Measurements from ENCODE around the gene VASH2.
A peak's percentile ranks its signal among the peaks of the same experiment; 100 is the strongest.

VASH2 gene

GRCh38 chr1:212971312-212971711, 21.0 kb downstream of the VASH2 start:
- 93 to 94% methylated on average over 4 to 5 of the region's 5 CpGs for WGBS, 2 experiments (ENCODE audit: insufficient coverage in 2 of 2)

DNA sequence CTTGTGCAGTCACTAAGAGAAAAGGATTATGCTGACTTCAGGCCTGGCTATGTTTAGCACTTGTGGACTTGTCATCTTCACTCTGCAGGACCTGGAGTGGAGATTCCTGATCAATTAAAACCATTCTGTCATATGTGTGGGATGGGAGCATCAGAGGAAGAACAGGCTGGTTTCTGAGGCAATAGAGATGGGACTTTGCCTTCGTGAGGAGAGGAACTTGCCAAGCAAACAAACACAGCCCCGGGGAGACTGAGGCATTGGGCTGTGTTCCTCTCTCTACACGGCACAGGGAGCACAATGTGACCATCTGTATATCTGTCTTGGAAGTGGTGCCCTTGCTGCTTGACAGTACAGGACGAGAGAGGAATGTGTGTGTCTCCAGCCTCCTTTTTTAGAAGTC, 23.1 kb downstream of the VASH2 start:
- peaks cover 10% of the 10 kb centered on the region for H3K4me1 ChIP-seq (ENCODE audit: control insufficient read depth, insufficient read depth, low read length, poor library complexity, severe bottlenecking)
- no peak overlapping the region for H3K4me3 ChIP-seq (ENCODE audit: extremely low read depth, insufficient read depth, low read length, poor library complexity, severe bottlenecking)
- peaks cover 40% of the 10 kb centered on the region for H3K36me3 ChIP-seq (ENCODE audit: control insufficient read depth, insufficient read depth, low read length)
- no peaks in the 10 kb centered on the region for H3K9me3 ChIP-seq (ENCODE audit: control insufficient read depth, low read length)
- WGBS, 2 experiments (ENCODE audit: insufficient coverage in 2 of 2), result 96 to 97% methylated on average over 4 of the region's 4 CpGs
- no peak overlapping the region for H3K27ac ChIP-seq (ENCODE audit: low read depth, low read length, severe bottlenecking)

More at GRCh38 chr1:212971312-212971711, 21.0 kb downstream of the VASH2 start:
- Histone ChIP-seq H3K27ac (ENCODE audit: low read depth, low read length, severe bottlenecking) (no peak overlapping the region), H3K36me3 (ENCODE audit: control insufficient read depth, insufficient read depth, low read length) (peaks cover 42% of the 10 kb centered on the region), H3K4me1 (ENCODE audit: control insufficient read depth, insufficient read depth, low read length, poor library complexity, severe bottlenecking) (peaks cover 13% of the 10 kb centered on the region), H3K9me3 (ENCODE audit: control insufficient read depth, low read length) (no peaks in the 10 kb centered on the region), H3K4me3 (ENCODE audit: extremely low read depth, insufficient read depth, low read length, poor library complexity, severe bottlenecking) (no peak overlapping the region)

GRCh38 chr1:212973899-212974298, 23.6 kb downstream of the VASH2 start:
- Histone ChIP-seq H3K27ac (ENCODE audit: low read depth, low read length, severe bottlenecking) (no peak overlapping the region), H3K36me3 (ENCODE audit: control insufficient read depth, insufficient read depth, low read length) (peaks cover 42% of the 10 kb centered on the region), H3K4me3 (ENCODE audit: extremely low read depth, insufficient read depth, low read length, poor library complexity, severe bottlenecking) (no peak overlapping the region), H3K9me3 (ENCODE audit: control insufficient read depth, low read length) (no peaks in the 10 kb centered on the region), H3K4me1 (ENCODE audit: control insufficient read depth, insufficient read depth, low read length, poor library complexity, severe bottlenecking) (peaks cover 7% of the 10 kb centered on the region)
- 71 to 80% methylated on average over 1 of the region's 8 CpGs for WGBS, 2 experiments (ENCODE audit: insufficient coverage in 2 of 2)

- 93 to 98% methylated on average over 4 to 6 of the region's 6 CpGs for WGBS, 2 experiments (ENCODE audit: insufficient coverage in 2 of 2)
- Histone ChIP-seq H3K9me3 (ENCODE audit: control insufficient read depth, low read length) (no peaks in the 10 kb centered on the region), H3K36me3 (ENCODE audit: control insufficient read depth, insufficient read depth, low read length) (peaks cover 42% of the 10 kb centered on the region), H3K27ac (ENCODE audit: low read depth, low read length, severe bottlenecking) (no peak overlapping the region), H3K4me3 (ENCODE audit: extremely low read depth, insufficient read depth, low read length, poor library complexity, severe bottlenecking) (no peak overlapping the region), H3K4me1 (ENCODE audit: control insufficient read depth, insufficient read depth, low read length, poor library complexity, severe bottlenecking) (peaks cover 3% of the 10 kb centered on the region)
These were observed 24.4 kb downstream of the VASH2 start for GRCh38 chr1:212974711-212975110.

DNA sequence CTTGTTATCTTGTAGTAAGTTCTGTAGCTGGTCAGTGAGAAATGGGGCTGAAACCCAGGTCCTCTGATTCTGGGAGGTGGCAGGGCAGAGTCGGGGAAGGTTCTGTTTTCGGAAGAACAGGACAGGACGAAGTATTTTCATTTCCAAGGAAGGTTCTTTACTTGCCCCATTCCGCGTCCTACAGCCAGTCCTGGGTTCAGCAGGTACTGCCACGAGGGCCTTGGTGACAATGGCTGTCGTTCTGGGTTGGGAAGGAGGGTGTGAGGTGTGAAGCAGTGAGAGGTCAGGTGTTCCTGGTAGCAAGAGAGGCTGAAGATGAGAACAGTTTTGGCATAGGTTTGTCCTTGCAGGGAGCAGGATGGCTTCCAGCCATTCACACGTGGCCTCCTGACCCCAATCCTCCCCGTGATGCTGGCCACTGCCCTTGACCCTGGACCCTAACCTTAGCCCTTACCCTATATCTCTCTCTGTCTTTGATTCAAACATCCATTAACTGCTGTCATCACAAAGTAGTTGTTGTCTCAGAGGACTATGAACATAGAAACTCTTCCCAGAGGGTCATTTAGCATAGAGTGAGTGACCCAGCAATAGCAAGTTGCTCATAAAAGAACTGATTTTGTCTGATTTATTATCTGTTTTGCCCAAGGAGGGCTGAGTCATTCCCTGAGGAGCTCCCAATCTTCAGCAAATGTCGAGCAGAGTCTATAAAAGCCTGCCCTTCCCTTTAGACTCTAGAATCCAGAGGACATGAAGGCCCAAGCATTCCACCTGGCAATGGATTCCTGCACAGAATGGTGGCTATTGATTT, 25.0 kb downstream of the VASH2 start:
- Histone ChIP-seq H3K27ac (ENCODE audit: low read depth, low read length, severe bottlenecking) (no peak overlapping the region), H3K4me3 (ENCODE audit: extremely low read depth, insufficient read depth, low read length, poor library complexity, severe bottlenecking) (no peak overlapping the region), H3K4me1 (ENCODE audit: control insufficient read depth, insufficient read depth, low read length, poor library complexity, severe bottlenecking) (peaks cover 3% of the 10 kb centered on the region), H3K36me3 (ENCODE audit: control insufficient read depth, insufficient read depth, low read length) (peaks cover 37% of the 10 kb centered on the region), H3K9me3 (ENCODE audit: control insufficient read depth, low read length) (no peaks in the 10 kb centered on the region)
- WGBS, 2 experiments (ENCODE audit: insufficient coverage in 2 of 2), result 93% methylated on average over 8 to 10 of the region's 10 CpGs

DNA sequence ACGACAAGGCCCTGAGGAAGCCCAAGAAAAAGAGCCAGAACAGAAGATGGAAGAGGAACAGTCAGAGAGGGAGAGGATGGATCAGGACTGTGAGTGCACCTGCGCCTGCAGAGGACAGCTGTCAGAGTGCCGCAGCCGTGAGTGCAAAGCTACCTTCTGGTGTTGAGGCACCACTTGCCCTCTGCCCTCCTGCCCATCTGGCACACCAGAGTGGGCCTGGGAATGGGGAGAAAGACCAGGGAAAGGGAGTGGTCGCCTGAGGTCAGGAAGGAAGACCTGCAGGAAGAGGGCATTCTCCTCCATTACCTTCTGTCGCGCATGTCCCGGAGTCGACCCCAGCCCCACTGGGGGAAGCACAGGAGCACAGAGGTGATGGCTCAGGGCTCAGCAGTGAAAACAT, 26.2 kb downstream of the VASH2 start:
- peaks cover 8% of the 10 kb centered on the region for H3K4me1 ChIP-seq (ENCODE audit: control insufficient read depth, insufficient read depth, low read length, poor library complexity, severe bottlenecking)
- no peak overlapping the region for H3K27ac ChIP-seq (ENCODE audit: low read depth, low read length, severe bottlenecking)
- H3K36me3 ChIP-seq (ENCODE audit: control insufficient read depth, insufficient read depth, low read length), result peaks cover 37% of the 10 kb centered on the region
- no peaks in the 10 kb centered on the region for H3K9me3 ChIP-seq (ENCODE audit: control insufficient read depth, low read length)
- WGBS, 2 experiments (ENCODE audit: insufficient coverage in 2 of 2), result 92 to 97% methylated on average over 6 to 8 of the region's 9 CpGs
- no peak overlapping the region for H3K4me3 ChIP-seq (ENCODE audit: extremely low read depth, insufficient read depth, low read length, poor library complexity, severe bottlenecking)

GRCh38 chr1:212977781-212978645, 27.7 kb downstream of the VASH2 start:
- Histone ChIP-seq H3K27ac (ENCODE audit: low read depth, low read length, severe bottlenecking) (no peak overlapping the region), H3K4me3 (ENCODE audit: extremely low read depth, insufficient read depth, low read length, poor library complexity, severe bottlenecking) (no peak overlapping the region), H3K4me1 (ENCODE audit: control insufficient read depth, insufficient read depth, low read length, poor library complexity, severe bottlenecking) (peaks cover 8% of the 10 kb centered on the region), H3K36me3 (ENCODE audit: control insufficient read depth, insufficient read depth, low read length) (peaks cover 32% of the 10 kb centered on the region), H3K9me3 (ENCODE audit: control insufficient read depth, low read length) (no peaks in the 10 kb centered on the region)
- WGBS, 2 experiments (ENCODE audit: insufficient coverage in 2 of 2), result 93 to 97% methylated on average over 9 to 10 of the region's 16 CpGs

GRCh38 chr1:212979340-212980122, 29.2 kb downstream of the VASH2 start:
- no peaks in the 10 kb centered on the region for H3K9me3 ChIP-seq (ENCODE audit: control insufficient read depth, low read length)
- H3K36me3 ChIP-seq (ENCODE audit: control insufficient read depth, insufficient read depth, low read length), result peaks cover 20% of the 10 kb centered on the region
- H3K27ac ChIP-seq (ENCODE audit: low read depth, low read length, severe bottlenecking), result peak overlapping the region; percentile 16
- no peak overlapping the region for H3K4me3 ChIP-seq (ENCODE audit: extremely low read depth, insufficient read depth, low read length, poor library complexity, severe bottlenecking)
- WGBS, 2 experiments (ENCODE audit: insufficient coverage in 2 of 2), result 86 to 91% methylated on average over 1 to 4 of the region's 14 CpGs
- peaks cover 8% of the 10 kb centered on the region for H3K4me1 ChIP-seq (ENCODE audit: control insufficient read depth, insufficient read depth, low read length, poor library complexity, severe bottlenecking)

- Histone ChIP-seq H3K9me3 (ENCODE audit: control insufficient read depth, low read length) (no peaks in the 10 kb centered on the region), H3K36me3 (ENCODE audit: control insufficient read depth, insufficient read depth, low read length) (peaks cover 16% of the 10 kb centered on the region), H3K27ac (ENCODE audit: low read depth, low read length, severe bottlenecking) (peak overlapping the region; percentile 16), H3K4me3 (ENCODE audit: extremely low read depth, insufficient read depth, low read length, poor library complexity, severe bottlenecking) (no peak overlapping the region), H3K4me1 (ENCODE audit: control insufficient read depth, insufficient read depth, low read length, poor library complexity, severe bottlenecking) (peaks cover 8% of the 10 kb centered on the region)
- WGBS, 2 experiments (ENCODE audit: insufficient coverage in 2 of 2), result 87 to 93% methylated on average over 3 to 6 of the region's 7 CpGs
These were observed 29.9 kb downstream of the VASH2 start for GRCh38 chr1:212980123-212980785.

- no peaks in the 10 kb centered on the region for H3K9me3 ChIP-seq (ENCODE audit: control insufficient read depth, low read length)
- no peak overlapping the region for H3K4me3 ChIP-seq (ENCODE audit: extremely low read depth, insufficient read depth, low read length, poor library complexity, severe bottlenecking)
- peak overlapping the region; percentile 16 for H3K27ac ChIP-seq (ENCODE audit: low read depth, low read length, severe bottlenecking)
- peaks cover 14% of the 10 kb centered on the region for H3K36me3 ChIP-seq (ENCODE audit: control insufficient read depth, insufficient read depth, low read length)
- peaks cover 8% of the 10 kb centered on the region for H3K4me1 ChIP-seq (ENCODE audit: control insufficient read depth, insufficient read depth, low read length, poor library complexity, severe bottlenecking)
- 88 to 89% methylated on average over 10 to 11 of the region's 11 CpGs for WGBS, 2 experiments (ENCODE audit: insufficient coverage in 2 of 2)
These were observed 30.7 kb downstream of the VASH2 start for GRCh38 chr1:212981025-212981495.
